ENCODE measurements around the gene LIME1. TPM values are rescaled to one million over a fixed set of nuclear protein-coding genes. Genes with fewer than 3 reads are reported as not detected.

Gene LIME1
- total RNA-seq, 1 experiment from 2014 or later = 27.4 TPM

DNA sequence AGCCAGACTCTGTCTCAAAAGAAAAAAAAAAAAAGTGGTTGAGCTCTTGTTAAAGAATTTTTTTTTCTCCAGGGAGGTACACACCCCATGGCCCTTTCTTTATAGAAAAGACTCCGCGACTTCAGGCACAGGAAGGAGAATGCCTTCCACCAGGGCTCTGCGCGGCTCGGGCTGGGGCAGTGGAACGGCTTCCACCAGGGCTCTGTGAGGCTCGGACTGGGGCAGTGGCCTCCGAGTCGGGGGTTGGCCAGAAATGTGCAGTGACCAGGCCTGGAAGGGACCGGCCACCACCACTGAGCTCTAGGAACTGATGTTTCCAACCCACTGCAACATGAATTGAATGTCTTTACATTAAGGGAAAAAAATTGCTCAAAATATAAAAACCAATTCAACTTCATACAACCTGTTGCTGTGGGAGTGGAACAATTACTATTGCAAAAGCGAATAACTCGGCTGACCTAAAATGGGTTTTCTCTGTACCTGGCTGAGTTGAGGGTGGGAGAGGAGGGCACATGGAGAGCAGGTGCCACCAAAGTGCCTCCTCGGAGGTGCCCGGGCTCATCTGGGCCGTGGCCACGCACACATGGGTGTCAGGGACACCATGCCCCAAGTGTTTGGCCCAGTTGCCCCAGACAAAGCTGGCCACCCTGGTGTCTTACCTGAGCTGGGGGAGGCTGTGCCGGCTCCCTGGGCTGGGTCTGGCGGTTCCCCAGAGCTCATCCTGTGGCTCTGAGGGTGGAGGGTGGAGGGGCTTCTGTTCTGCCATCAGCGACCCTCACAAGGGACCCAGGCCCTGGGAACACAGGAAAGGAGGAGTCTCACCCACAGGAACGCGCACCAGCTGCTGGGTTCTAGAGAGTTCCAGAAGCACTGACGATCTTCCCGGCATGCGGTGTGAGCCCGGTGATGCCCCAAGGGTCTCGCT, 32.4 kb downstream of the LIME1 start:
- H3K36me3 ChIP-seq (ENCODE audit: control insufficient read depth in 1 of 2, insufficient read depth in 2 of 2, low read length in 2 of 2) = no peaks in the 10 kb centered on the region

More for the DNA sequence above, 32.4 kb downstream of the LIME1 start:
- no peak for ATAC-seq
- no peaks in the 10 kb centered on the region for H3K4me1 ChIP-seq (ENCODE audit: control insufficient read depth in 1 of 2, insufficient read depth in 2 of 2, low read length in 2 of 2)
- ChIA-PET CTCF (no interaction called here), RAD21 (ENCODE audit: low non-redundant PET in 1 of 2, low total read pairs in 2 of 2, uncharacterized antibody in 2 of 2, unreplicated experiment in 2 of 2) (no interaction called here), POLR2A (no interaction called here)
- H2AFZ ChIP-seq (ENCODE audit: low read depth, low read length, poor library complexity, severe bottlenecking) = no peak overlapping the region
- H4K20me1 ChIP-seq (ENCODE audit: insufficient read depth) = no peaks in the 10 kb centered on the region
- TF ChIP-seq RAD21 (IDR thresholded peaks at IDR 0.05; ENCODE audit: low read depth) (no peak), POLR2A (IDR thresholded peaks at IDR 0.05; ENCODE audit: borderline replicate concordance, extremely low read depth, insufficient read depth, insufficient read length) (no peak), POLR2AphosphoS5 (IDR thresholded peaks at IDR 0.05; ENCODE audit: low read depth, low read length) (no peak), CEBPB (IDR thresholded peaks at IDR 0.05; ENCODE audit: low read depth) (no peak), REST (IDR thresholded peaks at IDR 0.05; ENCODE audit: low read depth) (no peak), ZFX (IDR thresholded peaks at IDR 0.05) (no peak), SIN3A (IDR thresholded peaks at IDR 0.05; ENCODE audit: low read depth) (no peak), EZH2phosphoT487 (IDR thresholded peaks at IDR 0.05; ENCODE audit: borderline replicate concordance) (no peak), YY1 (IDR thresholded peaks at IDR 0.05; ENCODE audit: extremely low read depth, insufficient replicate concordance, low read depth, low read length) (no peak), SP1 (IDR thresholded peaks at IDR 0.05; ENCODE audit: low read depth) (no peak), ELF1 (IDR thresholded peaks at IDR 0.05; ENCODE audit: borderline replicate concordance, low read depth) (no peak), EGR1 (IDR thresholded peaks at IDR 0.05; ENCODE audit: low read depth) (no peak), ZNF274 (IDR thresholded peaks at IDR 0.05; ENCODE audit: low read depth, low read length) (no peak), TCF7L2 (IDR thresholded peaks at IDR 0.05; ENCODE audit: borderline replicate concordance, extremely low read depth, insufficient read depth, insufficient read length) (no peak), EZH2 (IDR thresholded peaks at IDR 0.05) (no peak), JUND (IDR thresholded peaks at IDR 0.05) (no peak), ZBTB33 (IDR thresholded peaks at IDR 0.05; ENCODE audit: extremely low read depth, insufficient replicate concordance, low read length) (no peak)
- TF ChIP-seq, protein P1, sequence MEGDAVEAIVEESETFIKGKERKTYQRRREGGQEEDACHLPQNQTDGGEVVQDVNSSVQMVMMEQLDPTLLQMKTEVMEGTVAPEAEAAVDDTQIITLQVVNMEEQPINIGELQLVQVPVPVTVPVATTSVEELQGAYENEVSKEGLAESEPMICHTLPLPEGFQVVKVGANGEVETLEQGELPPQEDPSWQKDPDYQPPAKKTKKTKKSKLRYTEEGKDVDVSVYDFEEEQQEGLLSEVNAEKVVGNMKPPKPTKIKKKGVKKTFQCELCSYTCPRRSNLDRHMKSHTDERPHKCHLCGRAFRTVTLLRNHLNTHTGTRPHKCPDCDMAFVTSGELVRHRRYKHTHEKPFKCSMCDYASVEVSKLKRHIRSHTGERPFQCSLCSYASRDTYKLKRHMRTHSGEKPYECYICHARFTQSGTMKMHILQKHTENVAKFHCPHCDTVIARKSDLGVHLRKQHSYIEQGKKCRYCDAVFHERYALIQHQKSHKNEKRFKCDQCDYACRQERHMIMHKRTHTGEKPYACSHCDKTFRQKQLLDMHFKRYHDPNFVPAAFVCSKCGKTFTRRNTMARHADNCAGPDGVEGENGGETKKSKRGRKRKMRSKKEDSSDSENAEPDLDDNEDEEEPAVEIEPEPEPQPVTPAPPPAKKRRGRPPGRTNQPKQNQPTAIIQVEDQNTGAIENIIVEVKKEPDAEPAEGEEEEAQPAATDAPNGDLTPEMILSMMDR (IDR thresholded peaks at IDR 0.05 in 2 of 3, conservative IDR thresholded peaks at IDR 0.05 in 1 of 3; ENCODE audit: borderline replicate concordance in 1 of 3, insufficient read depth in 1 of 3, low read depth in 2 of 3, low read length in 2 of 3) = no peak
- no peaks in the 10 kb centered on the region for H3K9me2 ChIP-seq (ENCODE audit: insufficient read depth)
- BruUV-seq (replicated peaks) = no TSS peak
- intact Hi-C loops (cut with micrococcal nuclease) = no loop called here
- H3K79me2 ChIP-seq (ENCODE audit: insufficient read depth, low read length) = no peaks in the 10 kb centered on the region
- no peak overlapping the region for H3K4me3 ChIP-seq (replicated peaks in 1 of 2; ENCODE audit: low read depth in 1 of 2, low read length in 2 of 2)
- H3K9ac ChIP-seq (ENCODE audit: low read length) = no peak overlapping the region
- no peaks in the 10 kb centered on the region for H3K27me3 ChIP-seq (ENCODE audit: insufficient read depth, low read length)
- H3K4me2 ChIP-seq (ENCODE audit: low read length) = no peak overlapping the region
- H3K9me3 ChIP-seq (ENCODE audit: control insufficient read depth in 1 of 2, insufficient read depth in 1 of 2, low read depth in 1 of 2, low read length in 2 of 2) = no peaks in the 10 kb centered on the region
- no peak for DNase-seq (ENCODE audit: low read depth, low spot score)
- no peak overlapping the region for H3K27ac ChIP-seq (ENCODE audit: low read depth, low read length)
